ENCODE data around the gene HSPD1.

DNA sequence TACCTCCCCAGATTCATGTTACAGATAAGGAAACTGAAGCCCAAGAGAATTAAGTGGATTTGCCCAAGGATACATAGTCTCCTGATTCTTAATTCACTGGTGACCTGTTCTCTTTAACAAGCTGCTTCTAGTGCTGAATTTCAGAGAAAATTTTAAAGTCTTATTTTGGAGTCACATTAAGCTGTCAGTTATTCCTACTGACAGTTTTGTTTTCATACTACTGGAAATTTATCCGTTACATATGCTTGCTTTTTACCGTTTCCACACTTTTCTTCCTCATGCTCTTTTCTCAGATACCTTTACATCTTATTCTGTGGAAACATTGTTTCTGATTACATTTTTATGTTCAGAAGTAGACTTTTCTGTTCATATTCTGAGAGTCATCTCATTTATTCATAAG is 17.5 kb upstream of the HSPD1 start:
- TF ChIP-seq, protein P1, sequence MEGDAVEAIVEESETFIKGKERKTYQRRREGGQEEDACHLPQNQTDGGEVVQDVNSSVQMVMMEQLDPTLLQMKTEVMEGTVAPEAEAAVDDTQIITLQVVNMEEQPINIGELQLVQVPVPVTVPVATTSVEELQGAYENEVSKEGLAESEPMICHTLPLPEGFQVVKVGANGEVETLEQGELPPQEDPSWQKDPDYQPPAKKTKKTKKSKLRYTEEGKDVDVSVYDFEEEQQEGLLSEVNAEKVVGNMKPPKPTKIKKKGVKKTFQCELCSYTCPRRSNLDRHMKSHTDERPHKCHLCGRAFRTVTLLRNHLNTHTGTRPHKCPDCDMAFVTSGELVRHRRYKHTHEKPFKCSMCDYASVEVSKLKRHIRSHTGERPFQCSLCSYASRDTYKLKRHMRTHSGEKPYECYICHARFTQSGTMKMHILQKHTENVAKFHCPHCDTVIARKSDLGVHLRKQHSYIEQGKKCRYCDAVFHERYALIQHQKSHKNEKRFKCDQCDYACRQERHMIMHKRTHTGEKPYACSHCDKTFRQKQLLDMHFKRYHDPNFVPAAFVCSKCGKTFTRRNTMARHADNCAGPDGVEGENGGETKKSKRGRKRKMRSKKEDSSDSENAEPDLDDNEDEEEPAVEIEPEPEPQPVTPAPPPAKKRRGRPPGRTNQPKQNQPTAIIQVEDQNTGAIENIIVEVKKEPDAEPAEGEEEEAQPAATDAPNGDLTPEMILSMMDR (conservative IDR thresholded peaks at IDR 0.05; ENCODE audit: low read length) = no peak
- TF ChIP-seq EZH2phosphoT487 (IDR thresholded peaks at IDR 0.05; ENCODE audit: borderline replicate concordance) = no peak

Measured in Loucy (cell line).